AG09309 (cell line): ENCODE measurements around the gene BORCS5.

Experiments used
- DNase-seq: peaks from one replicate; pipeline ENCODE4 v3.0.0-alpha.2; 2010; ENCODE audit warnings: low read depth
- H3K4me3 ChIP-seq: 2 replicates; pipeline ENCODE4 v1.5.1; 2011; ENCODE audit warnings: mild to moderate bottlenecking, low read depth, low read length, moderate library complexity; ENCODE audit not compliant: control insufficient read depth
- TF ChIP-seq, protein P1 (sequence below): IDR thresholded peaks from 2 replicates; pipeline ENCODE4 v1.5.1; 2011; ENCODE audit warnings: mild to moderate bottlenecking, low read depth, low read length, inconsistent platforms; ENCODE audit not compliant: insufficient read depth, control insufficient read depth; ENCODE audit errors: missing control alignments

Gene BORCS5

DNA sequence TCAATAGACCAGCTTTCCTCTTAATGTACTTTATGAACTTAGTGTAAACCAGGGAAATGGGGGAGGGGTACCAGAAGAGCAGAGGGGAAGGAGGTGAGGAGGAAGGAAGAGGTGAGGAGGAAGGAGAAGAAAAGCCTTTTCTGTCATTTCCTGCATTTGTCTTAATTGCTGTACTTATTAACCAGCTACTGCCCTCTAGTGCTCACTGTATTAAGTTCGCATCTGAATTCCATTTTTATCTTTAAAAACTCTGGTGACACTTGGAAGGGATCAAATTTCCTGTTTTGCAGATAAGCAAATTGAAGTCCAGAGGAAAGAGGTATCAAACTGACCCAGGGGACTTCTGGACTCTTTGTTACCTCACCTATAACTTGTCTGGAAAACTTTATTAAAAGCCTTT is 29.1 kb upstream of the BORCS5 start:
- DNase-seq: no peak
- TF ChIP-seq, protein P1, sequence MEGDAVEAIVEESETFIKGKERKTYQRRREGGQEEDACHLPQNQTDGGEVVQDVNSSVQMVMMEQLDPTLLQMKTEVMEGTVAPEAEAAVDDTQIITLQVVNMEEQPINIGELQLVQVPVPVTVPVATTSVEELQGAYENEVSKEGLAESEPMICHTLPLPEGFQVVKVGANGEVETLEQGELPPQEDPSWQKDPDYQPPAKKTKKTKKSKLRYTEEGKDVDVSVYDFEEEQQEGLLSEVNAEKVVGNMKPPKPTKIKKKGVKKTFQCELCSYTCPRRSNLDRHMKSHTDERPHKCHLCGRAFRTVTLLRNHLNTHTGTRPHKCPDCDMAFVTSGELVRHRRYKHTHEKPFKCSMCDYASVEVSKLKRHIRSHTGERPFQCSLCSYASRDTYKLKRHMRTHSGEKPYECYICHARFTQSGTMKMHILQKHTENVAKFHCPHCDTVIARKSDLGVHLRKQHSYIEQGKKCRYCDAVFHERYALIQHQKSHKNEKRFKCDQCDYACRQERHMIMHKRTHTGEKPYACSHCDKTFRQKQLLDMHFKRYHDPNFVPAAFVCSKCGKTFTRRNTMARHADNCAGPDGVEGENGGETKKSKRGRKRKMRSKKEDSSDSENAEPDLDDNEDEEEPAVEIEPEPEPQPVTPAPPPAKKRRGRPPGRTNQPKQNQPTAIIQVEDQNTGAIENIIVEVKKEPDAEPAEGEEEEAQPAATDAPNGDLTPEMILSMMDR: peak; percentile 65
- H3K4me3 ChIP-seq: no peak overlapping the region

DNA sequence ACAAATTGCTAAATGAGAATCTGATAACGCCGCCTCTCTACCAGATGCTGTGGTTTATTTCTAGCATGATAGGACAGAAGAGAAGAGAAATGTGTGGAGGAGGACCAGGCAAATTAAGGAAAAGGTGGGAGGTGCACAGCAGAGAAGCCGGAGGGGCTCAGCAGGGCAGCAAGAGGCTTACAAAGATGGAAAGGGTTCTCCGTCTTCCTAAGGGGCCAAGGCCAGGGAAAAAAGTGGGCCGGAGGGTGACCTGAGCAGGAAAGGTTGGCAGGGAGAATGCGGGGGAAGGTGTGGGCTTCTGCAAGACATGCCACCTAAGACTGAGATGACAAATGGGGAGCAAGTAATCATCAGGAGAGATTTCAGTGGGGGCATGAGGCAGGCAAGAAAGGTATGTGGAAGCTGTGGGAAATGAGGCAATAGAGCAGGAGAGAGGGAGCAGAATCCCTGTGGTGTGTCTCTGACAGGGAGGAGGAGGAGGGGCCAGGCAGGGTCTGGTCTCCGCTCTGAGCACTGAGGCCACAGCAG is 25.6 kb upstream of the BORCS5 start:
- TF ChIP-seq, protein P1: no peak
- H3K4me3 ChIP-seq: no peak overlapping the region
- DNase-seq: no peak

DNA sequence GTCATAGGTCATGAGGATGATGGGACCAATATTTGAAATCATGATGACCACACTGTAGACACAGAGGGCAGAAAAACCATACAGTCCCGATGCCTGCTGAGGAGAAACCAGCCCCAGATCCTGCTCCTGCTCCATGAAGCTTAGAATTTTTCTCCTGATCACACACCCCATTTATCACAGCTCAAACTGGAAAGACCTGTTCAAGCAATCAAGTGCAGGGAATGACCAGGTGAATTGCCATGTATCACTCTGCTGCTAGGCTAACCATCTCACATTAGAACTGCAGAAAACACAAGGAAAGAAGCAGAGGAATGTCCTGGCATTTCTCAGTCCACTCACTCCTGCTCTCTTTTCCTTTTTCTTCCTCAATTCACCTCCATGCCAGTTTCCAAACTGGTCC is 25.0 kb upstream of the BORCS5 start:
- no peak overlapping the region for H3K4me3 ChIP-seq
- TF ChIP-seq, protein P1: no peak
- DNase-seq: no peak

DNA sequence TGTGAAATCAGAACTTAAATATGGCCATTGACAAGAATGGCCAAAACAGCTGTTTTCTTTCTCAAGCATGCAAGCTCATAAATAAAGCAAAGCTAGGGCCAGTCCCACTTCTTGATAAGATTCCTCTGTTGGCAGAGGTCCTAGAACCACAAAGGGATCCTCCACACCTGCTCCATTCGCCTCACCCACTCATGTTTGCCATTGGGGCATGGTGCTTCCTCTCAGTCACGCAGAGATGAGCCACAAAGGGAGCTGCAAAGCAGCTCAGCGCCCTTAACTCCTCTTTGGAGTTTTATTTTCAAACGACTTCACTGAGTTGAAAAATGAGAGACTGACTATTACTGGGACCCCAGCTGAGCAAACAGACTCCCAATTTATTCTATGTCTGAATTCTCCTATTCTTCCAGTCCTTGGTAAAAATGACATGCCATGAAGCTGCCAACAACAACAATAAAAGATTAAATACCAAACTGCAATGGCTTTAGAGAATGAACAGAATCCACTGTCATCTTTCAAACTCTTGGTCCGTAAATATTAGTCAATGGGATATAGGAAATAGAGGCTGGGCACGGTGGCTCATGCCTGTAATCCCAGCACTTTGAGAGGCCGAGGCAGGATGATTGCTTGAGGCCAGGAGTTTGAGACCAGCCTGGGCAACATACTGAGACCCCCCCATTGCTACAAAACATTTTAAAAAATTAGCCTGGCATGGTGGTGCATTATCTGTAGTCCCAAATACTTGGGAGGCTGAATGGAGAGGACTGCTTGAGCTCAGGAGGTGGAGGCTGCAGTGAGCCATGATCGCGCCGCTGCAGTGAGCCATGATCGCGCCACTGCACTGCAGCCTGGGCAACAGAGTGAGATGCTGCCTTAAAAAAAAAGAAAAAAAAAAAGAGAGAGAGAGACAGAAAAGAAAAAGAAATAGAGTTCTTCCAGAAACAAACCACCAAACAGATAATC is 23.2 kb upstream of the BORCS5 start:
- TF ChIP-seq, protein P1: no peak
- H3K4me3 ChIP-seq: no peak overlapping the region
- DNase-seq: no peak

DNA sequence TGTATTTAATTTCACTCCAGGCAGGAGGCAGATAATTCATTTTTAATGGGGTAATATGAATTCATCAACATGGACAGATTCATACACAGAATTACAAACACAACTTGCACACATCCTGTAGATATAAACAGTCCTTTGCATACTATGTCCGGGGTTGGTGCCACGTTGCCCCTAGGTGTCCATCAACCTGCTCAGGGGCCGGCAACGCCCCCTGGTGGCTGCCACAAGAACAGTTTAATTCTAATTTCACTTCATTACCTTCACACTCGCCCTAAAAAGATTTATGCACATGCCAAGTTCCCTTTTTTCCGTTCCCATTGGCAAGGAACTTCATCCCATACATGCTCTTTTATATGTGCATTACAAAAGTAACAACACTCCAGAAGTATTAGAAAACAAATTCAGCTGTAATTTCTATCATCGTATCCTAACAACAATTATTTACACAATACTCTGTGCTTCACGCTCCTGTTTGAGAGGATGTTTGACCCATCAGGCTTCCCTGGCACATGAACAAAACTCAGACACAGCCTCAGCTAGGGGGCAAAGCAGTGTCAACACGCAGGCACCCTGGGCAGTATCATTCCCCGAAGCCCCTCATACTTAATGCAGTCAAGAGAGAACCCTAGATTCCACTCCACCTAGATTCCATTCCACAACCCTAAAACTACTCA is 22.4 kb upstream of the BORCS5 start:
- DNase-seq: no peak
- TF ChIP-seq, protein P1: peak; percentile 79
- H3K4me3 ChIP-seq: no peak overlapping the region

DNA sequence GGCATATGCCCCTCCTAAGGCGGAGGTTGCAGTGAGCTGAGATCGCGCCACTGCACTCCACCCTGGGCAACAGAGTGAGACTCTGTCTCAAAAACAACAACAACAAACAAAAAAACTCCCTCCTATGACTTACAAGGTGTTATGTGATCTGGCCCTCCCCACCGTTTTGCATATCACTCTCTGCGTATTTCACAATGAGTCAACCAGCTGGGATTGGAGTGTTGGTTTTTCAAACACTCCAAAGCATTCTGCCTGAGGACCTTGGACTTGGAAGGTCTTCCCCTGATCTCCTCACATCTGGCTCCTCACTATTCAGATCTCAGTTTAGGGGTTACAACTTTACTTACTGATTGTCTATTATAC is 20.8 kb upstream of the BORCS5 start:
- DNase-seq: no peak
- TF ChIP-seq, protein P1: no peak
- H3K4me3 ChIP-seq: no peak overlapping the region
